ENCODE measurements around the gene PHACTR1.

Gene PHACTR1

DNA sequence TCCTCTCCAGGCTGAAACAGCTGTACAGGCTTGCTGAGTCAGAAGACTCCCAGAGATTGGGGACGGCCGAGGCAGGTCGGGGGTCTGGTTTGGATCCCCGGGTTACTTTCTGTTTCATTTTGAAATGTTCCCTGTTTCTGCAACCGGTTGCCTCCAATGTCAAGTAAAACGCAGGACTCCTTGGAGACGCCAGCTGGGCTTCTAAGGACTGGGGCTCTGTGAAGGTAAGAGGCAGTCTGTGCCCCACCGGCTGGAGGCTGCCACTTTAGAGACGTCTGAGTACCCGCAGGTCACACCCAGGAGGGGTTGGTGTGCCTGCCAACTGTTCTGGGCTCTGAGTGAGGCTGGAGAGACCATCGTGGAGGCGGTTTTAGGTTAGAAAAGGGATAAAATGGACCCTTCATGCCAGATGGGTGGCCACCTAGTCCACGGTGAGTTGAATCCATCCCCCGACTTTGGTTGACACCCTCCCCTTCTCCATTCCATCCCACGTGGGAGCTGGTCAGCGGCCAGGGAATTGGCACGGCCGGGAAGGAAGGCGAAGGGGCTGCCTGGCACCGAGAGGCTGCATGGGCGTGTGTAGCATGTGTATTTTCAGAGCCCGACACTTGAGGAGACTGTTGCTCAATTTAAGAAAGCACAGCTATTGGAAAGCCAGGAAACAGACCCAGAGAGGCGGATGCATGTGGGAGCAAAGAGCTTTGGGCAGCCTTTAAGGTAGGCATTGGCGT is 240.9 kb downstream of the PHACTR1 start:
- peak; percentile 28 for DNase-seq

DNA sequence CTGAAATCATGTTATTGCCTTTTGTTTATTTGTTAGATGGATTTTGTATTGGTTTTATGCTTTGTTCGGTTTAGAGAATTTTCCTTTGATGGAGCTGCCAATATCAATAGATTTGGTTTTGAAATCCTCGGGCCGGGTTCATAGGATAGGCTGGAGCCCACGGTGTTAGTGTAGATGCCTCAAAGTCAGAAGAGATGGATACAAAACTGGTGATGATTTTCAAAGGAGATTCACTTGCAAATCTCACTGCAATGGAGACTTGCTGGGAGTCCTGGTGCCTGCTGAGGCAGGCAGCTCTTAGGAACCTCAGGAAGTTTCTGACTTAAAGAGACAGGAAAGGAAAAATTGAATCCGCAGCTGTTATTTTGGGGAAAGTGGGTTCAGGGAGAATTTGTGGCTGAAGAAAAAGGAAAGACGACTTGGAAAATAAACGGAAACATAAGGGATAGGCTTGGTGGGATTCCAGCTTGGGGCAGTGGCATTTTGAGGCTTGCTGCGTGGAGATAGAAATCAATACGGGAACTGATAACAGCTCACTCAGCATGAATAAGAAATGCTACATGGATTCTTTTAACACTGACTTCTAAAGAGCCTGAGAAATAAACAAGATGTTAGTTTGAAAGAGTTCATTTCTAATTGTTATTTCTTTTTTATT is 241.6 kb downstream of the PHACTR1 start:
- no peak for DNase-seq

DNA sequence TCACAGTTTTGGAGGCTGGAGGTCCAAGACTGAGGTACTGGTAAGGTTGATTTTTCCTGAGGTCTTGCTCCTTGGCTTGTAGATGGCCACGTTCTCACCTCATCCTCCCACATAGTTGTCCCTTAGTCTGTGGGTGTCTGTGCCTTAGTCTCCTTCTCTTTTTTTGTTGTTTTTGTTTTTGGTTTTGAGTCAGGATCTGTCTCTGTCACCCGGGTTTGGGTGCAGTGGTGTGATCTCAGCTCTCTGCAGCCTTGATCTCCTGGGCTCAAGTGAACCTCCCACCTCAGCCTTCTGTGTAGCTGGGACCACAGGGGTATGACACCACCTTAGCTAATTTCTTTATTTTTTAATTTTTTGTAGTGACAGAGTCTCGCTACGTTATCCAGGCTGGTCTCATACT is 245.2 kb downstream of the PHACTR1 start:
- no peak for DNase-seq

DNA sequence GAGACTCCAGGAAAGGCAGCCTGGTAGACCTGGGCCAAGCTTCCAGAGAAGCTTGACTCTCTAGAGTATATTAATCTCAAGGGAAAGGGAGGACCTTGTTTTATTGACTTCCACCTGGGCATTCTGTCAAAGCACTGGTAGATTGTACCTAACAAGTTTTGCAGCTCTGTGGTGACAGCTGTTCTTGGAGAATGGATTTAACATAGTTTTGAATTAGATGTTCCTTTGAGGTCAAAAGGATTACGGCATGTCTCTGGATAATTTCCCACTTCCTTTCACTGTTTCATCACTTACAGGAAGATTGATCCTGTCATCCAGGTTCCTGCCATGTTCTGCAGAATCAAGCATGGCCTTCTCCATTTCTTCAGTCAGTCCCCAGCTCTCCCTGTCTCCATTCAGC is 246.0 kb downstream of the PHACTR1 start:
- DNase-seq, result no peak

DNA sequence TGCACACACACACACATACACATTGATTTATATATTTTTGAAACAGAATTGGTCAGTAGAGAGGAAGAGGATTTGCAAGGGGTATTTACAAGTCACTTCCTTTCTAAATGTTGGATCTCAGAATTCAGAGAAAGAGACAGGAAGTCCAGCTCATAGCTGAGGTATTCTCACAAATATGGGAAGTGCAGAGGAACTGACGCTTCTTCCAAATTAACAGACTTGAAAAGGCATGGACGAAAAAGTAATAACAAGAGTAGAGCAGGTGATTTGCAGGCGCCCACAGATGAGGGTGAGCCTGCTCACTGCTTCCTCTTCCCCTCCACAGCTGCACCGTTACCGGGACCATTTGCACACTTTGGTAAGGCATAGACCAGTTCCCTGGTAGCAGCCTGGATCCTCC is 246.4 kb downstream of the PHACTR1 start:
- no peak for DNase-seq

DNA sequence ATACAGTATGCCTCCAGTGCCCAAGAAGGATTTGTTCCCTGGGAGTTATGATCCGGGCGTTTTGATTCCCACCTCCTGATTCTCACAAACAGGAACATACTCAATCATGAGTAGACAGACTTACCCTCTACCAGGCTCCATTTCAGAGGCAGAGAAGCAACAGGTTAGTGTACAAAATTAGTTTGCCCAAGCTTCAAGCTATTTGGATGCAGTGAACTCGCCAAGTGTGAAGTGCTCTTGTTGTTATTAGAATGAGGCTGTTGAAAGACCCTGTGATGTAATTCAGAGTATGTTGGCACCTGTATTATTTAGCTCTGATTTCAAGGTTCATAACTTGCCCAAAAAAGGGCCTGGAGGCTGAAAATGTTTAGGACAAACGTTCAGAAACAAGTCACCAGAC is 247.0 kb downstream of the PHACTR1 start:
- no peak for DNase-seq

DNA sequence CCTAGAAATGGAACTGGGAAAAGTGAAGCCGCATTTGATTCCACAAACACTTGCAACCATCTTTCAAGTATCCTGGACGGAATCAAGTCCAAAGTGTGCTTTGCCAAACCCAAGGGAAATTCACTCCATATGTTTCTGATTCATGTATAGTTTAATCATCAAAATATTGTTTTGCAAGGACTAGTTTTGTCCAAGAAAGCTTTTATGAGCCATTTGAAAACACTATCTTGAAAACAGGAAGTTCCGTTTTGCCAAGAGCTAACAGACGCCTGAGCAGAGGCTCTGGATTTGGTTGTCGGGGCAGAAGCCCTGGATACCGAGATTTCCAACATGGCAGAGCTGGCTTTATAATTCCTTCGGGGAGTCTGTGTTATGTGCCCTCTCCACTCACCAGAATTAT is 251.1 kb downstream of the PHACTR1 start:
- DNase-seq, result no peak

DNA sequence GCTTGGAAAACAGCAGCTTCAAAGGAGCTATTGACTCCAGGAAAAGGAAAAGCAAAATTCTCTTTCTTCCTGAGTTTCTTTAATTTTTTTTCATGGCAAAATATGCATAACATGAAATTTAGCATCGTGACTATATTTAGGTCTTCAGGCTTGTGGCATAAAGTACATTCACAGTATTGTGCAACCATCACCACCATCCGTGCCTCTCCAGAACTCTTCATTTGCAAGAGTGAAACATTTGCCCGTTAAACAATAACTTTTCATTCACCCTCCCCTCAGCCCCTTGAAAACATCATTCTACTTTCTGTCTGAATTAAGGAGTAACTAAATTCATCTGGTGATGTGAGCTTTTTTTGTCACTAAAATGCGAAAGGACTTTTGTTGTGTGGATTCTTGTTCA is 251.7 kb downstream of the PHACTR1 start:
- DNase-seq, result no peak

DNA sequence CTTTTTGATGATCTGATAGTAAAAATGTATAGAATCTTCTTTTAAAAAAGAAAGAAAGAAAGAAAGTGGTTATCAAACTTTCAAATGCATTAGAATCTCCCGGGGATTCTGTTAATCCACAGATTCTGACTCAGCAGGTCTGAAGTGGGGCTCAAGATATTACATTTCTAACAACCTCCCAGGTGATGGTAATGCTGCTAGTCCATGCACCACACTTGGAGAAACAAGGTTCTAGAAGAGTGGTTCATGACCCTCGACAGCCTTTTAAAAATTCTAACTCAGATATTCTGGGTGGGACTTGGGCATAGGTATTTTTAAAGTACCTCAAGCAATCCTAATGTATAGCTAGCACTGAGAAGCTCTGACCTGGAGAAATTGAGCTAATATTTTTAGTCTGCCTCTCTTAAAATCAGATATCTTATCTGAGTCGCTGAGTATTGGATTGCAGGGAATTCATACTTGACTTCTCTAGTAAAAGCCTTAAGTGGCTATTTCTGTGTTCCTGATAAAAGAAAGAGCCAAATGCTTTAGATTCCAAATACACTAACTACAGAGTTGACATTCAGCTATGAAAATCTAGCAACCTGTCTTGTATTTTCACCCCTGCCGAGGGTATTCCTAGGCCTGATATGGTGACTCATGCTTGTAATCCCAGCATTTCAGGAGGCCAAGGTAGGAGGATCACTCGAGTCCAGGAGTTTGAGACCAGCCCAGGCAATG is 252.4 kb downstream of the PHACTR1 start:
- no peak for DNase-seq

DNA sequence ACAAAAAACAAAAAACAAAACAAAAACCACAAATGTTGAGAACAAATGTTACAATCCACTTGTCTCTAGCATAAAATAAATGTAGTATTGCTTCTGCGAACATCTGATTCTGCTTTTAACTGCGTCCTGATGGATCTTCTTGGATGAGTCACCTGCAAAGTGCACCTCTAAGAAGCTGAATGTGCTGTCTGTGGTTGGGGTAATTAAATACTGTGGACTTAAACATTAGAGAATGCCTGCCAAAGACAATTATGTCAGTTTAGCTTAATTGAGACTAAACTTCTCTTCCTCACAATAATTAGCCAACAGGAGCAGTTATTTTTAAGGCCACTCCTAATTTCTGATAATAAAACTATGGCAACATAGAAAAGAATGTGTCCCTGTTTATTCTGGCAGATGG is 253.4 kb downstream of the PHACTR1 start:
- no peak for DNase-seq

DNA sequence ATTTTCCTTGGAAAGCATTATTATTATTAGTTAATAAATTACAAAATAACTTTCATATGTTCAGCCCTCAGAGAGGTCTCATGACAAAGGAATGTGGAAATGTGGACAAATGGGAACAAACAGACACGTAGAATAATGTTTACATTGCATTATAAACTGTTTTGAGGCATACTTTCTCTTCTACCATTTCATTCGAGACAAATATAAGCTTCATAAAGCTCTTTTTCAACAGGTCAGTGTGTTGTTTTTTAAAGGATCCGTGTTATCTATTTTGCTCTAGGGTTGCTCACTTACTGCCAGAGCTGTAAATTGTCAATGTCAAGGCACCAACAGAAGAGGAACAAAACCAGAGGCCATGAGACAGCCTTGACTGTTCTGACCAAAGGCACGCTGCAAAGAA is 256.8 kb downstream of the PHACTR1 start:
- no peak for DNase-seq

DNA sequence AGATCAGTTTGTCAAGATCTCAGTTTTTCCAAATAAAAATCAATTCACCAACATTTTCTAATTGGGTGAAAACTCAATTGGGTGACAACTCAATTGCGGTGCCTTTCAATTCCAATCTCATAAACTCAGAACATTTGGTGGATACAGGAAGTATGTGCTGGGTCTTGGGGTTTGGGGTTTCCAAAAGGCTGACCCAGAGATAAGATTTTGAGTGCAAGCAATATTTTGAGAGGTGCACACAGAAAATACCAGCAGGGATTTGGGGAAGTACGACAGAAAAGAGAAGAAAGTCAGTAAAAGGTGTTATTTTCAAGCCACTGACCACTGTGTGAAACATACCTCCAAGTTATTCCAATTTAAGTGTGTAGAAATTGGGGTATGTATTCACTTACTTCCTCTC is 258.0 kb downstream of the PHACTR1 start:
- no peak for DNase-seq

DNA sequence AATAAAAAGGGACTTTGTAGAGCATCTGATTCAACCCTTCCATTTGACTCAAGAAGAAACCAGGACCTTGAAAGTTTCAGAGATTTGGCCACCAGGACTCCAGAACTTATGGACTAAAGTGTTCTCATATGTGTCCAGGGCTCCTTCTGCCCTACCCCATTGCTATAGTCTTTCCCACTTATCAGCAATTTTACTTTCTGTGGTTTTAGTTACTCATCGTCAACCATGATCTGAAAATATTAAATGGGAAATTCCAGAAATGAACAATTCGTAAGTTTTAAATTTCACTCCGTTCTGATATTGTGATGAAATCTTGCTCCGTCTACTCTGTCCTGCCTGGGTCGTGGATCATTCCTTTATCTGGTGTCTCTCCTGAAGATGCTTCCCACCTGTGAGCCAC is 259.8 kb downstream of the PHACTR1 start:
- no peak for DNase-seq

DNA sequence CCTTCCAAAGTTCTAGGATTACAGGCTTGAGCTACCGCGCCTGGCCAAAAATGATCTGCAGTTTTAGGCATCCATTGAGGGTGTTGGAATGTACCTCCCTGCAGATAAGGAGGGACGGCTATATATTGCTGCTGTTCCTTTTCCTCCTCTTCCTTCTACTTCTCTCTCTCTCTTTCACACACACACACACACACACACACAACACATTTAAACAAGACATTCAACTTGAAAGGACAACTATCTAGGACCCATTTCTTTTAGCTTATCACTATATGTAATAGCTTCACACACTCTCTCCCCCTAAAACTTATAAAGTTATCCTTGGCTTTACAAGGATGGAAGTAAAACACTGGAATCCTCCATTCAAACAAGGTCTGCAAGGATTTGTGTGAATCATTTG is 260.6 kb downstream of the PHACTR1 start:
- DNase-seq, result no peak

DNA sequence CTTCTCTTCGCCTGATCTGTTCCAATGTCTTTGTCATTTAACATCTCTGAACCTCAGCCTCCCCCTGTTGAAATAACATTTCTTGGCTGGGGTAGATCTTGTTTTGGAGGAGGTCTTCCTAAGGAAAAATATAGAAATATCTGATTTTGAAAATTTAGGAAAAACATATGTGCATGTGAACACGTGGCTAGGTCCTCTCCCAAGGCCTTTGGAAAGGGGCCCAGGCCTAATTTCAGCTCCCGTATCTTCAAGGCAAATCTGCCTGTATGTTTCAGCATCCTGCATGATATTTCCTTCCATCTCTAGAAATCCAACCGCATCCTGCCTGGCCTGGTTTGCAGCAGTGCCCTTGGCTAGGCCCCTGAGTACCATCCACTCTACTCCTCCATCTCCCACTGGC is 261.2 kb downstream of the PHACTR1 start:
- DNase-seq, result no peak

DNA sequence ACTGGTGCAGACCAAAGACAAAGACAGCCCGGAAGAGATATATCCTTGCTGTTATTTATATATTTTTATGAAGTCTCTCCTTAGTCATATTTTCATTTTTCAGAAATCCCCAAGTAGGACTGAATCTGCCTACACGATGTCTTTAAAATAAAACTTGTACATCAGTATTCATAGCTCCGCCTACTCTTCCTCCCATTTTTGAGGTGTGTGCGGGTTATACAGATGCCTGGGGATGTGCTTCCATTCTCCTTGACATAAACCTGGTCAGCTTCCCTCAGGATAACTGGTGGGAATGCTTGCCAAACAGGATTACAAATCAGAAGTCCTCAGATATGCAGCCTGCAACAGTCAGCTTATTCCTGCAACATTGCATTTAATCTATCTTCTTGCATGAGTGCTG is 264.2 kb downstream of the PHACTR1 start:
- no peak for DNase-seq

DNA sequence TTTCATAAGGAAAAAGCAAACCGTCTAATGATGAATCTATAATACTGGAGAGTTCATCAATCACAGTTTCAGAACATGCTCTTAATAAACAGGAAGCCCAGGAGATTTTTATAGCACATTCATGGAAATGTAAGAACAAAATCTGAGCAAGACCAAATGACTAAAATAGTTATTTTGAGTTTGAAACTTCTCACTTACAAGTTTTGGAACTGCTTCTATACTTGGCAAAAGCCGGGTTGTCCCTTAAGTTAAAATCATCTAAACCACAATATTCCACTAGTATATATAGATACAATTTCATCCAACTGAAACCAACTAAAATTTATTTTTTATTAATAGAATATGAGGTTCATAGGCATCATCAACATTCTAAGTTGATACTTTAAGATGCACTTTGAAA is 268.2 kb downstream of the PHACTR1 start:
- no peak for DNase-seq

DNA sequence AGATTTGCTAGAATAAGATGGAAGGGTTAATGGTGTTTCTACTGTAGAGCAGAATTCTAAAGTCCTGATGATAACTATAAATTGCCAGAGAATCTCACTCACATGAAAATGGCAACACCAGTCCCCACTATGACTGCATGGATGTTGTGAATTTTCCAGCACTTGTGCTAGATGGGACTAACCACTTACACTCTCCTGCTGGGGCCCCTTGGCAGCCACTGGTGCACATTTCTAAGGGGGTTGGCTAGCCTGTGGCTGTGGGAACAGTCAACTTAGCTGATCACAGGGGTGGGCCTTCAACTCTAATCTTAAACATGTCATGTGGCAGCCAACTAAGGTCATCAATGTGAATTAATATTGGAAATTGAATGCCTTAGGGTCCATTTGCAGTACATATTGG is 271.2 kb downstream of the PHACTR1 start:
- no peak for DNase-seq

DNA sequence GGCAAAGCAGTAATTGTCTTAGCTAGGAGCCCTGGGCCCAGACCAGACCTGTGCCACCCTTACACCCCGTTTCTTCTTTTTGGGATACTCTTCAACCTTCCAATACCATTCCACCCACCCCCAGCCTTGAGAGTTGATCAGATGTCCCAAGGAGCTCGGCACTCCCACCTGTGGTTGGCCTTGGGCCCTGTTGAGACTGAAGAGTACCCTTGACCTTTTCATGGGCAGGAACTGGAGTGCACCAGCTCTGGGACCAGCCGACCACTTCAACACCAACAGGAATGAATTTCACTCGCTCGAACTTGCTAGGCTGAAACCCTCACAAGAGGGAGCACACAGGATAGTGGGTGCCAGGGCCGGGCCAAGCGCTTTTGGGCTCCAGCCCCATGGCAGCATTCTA is 273.6 kb downstream of the PHACTR1 start:
- no peak for DNase-seq

DNA sequence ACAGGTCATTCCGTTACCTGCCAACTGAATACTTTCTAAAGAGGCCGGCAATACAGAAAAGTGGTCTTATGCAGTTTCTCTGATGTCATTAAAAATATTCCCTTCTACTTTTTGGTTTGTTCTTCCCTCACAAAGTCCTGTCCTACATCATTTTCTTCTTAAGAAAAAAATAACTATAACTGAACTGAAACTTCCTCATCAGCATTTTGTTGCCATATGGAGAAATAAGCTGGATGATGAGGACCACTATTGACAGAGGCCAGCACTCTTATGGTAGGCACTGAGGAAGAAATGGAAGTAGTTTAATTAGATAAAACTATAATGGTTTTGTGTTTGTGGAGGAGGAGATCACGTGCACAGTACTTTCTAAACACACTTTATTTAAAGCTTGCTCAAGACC is 274.9 kb downstream of the PHACTR1 start:
- DNase-seq, result no peak

DNA sequence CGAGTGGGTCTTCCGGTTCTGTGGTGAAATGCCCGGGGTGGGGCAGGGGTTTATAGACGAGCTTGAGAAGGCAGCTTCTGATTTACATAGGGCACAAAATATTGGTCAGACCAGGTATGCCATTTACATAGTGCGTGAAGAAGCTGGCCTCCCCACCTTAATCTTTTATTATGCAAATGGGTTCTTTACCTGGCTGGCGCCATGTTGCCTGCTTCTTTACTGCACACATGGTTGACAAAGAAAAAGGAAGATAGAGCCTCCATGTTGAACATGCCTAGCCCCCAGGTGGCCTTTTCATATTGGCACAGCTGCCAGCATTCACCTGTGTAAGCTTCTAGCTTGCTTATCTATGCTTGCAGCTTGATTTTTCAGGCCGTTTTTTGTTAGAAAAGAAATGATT is 276.2 kb downstream of the PHACTR1 start:
- DNase-seq, result no peak

DNA sequence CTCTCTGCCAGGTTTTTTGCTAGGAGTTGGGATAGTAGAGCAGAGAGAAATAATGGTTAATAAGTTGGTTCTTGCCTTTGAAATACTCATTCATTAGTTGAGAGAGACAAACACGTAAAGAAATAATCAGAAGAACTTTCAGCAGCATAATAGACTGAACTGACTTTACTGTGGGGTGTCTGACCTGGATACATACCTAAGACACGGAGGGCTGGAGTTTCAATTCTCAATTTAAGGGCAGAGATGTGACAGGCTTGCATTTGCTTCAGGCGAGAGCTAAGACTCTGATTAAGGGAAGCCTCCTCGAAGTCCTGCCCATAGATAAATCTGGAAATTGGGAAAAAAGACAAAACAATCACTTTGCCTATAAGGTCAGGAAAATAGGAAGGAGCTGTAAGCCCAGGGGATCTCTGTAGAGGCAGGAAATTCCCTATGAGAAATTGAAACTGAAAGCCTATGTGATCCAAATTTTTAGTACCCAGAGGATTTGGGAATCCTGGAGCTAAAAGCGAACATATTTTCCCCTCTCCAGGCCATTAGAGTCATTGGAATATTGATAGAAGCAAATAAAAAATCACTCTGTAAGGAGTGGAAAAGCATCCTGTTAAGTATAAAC is 276.8 kb downstream of the PHACTR1 start:
- no peak for DNase-seq

DNA sequence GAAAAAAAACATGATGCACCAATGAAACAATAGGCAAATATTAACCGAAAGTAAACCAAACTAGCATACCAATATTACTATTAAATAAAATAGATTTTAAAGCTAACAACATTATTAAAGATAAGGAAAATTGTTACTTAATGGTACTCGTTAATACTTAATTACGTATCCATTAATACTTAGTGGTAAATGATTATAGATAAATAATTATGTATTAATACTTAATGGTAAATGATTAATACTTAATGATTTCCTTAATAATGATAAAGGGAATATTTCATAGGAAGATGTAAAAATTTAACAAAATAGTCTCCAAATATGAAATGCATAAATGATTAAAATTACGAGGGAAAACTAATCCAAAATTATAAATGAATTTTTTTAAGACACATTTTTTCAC is 278.9 kb downstream of the PHACTR1 start:
- no peak for DNase-seq

DNA sequence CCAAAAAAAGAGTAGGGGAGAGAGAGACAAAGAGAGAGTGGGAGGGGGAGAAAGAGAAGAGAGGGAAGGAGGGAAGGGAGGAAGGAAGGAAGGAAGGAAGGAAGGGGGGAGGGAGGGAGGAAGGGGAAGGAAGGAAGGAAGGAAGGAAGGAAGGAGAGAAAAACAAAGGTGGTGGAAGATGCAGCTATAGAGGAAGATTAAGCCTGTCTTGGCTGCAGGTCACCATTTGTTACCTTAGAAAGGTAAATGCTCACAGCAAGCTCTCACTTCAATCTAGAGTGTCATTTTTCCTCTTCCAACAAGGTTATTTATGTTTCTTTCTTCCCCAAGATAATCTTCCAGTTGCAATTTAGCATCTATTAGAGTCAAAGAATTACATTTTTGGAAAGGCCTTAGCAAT is 284.0 kb downstream of the PHACTR1 start:
- no peak for DNase-seq

Data from GOT3 (cell line).